Adrenal gland (tissue), 12 donors: ENCODE results near the gene NEU1. TPM values are rescaled to one million over a fixed set of nuclear protein-coding genes. Genes with fewer than 3 reads are reported as not detected.
"Not testable (repeated sequence)": the region's sequence is repeated elsewhere in the genome, so short reads cannot be mapped to it uniquely, and the experiment has no call there.

Experiments used
- DNase-seq, 7 donors: peaks; one replicate each; pipeline ENCODE4 v3.0.0-alpha.2; 2019 to 2020
- H3K27ac ChIP-seq, 5 donors: fragments of 200-600 bp; sonication (generic) in 4 of 5; 1 replicate in 3 of 5; 2 replicates in 2 of 5; pipeline versions ENCODE4 v1.5.1 to v1.8.0; 2016 to 2020; ENCODE audit warnings: mild to moderate bottlenecking in 1 of 5
- H3K27me3 ChIP-seq: fragments of 200-600 bp; 2 replicates; pipeline ENCODE4 v1.8.0; 2021
- H3K36me3 ChIP-seq, 2 donors: fragments of 200-600 bp; replicated peaks in 1 of 2; 1 replicate in 1 of 2; 2 replicates in 1 of 2; pipeline versions ENCODE4 v1.5.1 to v1.8.0; 2018 to 2022
- H3K4me1 ChIP-seq, 2 donors: fragments of 200-600 bp; replicated peaks in 1 of 2; 1 replicate in 1 of 2; 2 replicates in 1 of 2; pipeline versions ENCODE4 v1.5.1 to v1.8.0; 2018 to 2021
- H3K4me3 ChIP-seq, 4 donors: fragments of 200-600 bp; sonication (generic) in 3 of 4; one replicate each; pipeline ENCODE4 v1.5.1; 2016 to 2018
- H3K9me3 ChIP-seq, 3 donors: fragments of 200-600 bp; sonication (generic) in 1 of 3; replicated peaks in 1 of 3; 1 replicate in 2 of 3; 2 replicates in 1 of 3; pipeline versions ENCODE4 v1.5.1 to v1.8.0; 2016 to 2021
- POLR2A ChIP-seq, 2 donors: fragments of 450-650 bp; IDR thresholded peaks; one replicate each; pipeline ENCODE4 v1.6.1; 2017; ENCODE audit warnings: antibody characterized with exemption in 2 of 2, mild to moderate bottlenecking in 2 of 2, moderate library complexity in 1 of 2
- WGBS, 4 donors: extraction: QIAGEN DNeasy Blood & Tissue Kit in 2 of 4; methylation state at CpG; one replicate each; pipeline versions ENCODE4 v1.1.5 to v1.1.7; 2013 to 2017; 5-methylcytosine and 5-hydroxymethylcytosine counted together
- intact Hi-C, 2 donors: fragments of 100-400 bp; cut with DNase I; formaldehyde crosslinking; loops; one replicate each; pipeline versions ENCODE4 v1.14.1 to v1.15.0; 2022 to 2023
- polyA plus RNA-seq, 3 donors: library from polyadenylated mRNA; stranded (reverse); fragments of 200-250 nt in 2 of 3; fragments of 350-450 nt in 1 of 3; fragmentation: Illumina TruSeq in 1 of 3; extraction: RNeasy Lipid Tissue Mini Kit (QIAGEN cat#74804) in 1 of 3; gene quantifications; one replicate each; pipeline ENCODE4 v1.2.3, GENCODE V29; 2013 to 2014
- total RNA-seq, 9 donors: library from RNA; depleted of rRNA in 4 of 9; stranded (reverse); fragments of >200 nt in 4 of 9; fragments of 120-200 nt in 1 of 9; fragmentation: NEBNext Ultra II Directional in 1 of 9; extraction: Animal tissue kit (Norgen Biotek cat#: 25700) in 1 of 9; gene quantifications; one replicate each; pipeline versions ENCODE4 v1.1.0 to v1.2.4, GENCODE V29; 2013 to 2023
- TF ChIP-seq, protein P1 (sequence below), 6 experiments: fragments of 450-650 bp in 4 of 6; fragments of 200-600 bp in 2 of 6; sonication (generic) in 1 of 6; IDR thresholded peaks; 1 replicate in 5 of 6; 2 replicates in 1 of 6; pipeline versions ENCODE4 v1.5.1 to v1.8.0; 2016 to 2021; ENCODE audit warnings: antibody characterized with exemption in 6 of 6, mild to moderate bottlenecking in 2 of 6, moderate library complexity in 1 of 6
- donor health status: healthy with polysubstance abuse.
- donor health status: Bipolar disorder and iron deficiency.
- donor health status: DM: yes; HTN: yes; CAD: no.
- donor health status: DM: no; HTN: no; CAD: no.
- donor health status: DM: no; HTN: no; CAD: no.
- donor health status: DM: yes; HTN: yes; CAD: no.

Gene NEU1
- total and polyA plus RNA-seq, 12 donors = 57.8 to 178 (median 108) TPM

DNA sequence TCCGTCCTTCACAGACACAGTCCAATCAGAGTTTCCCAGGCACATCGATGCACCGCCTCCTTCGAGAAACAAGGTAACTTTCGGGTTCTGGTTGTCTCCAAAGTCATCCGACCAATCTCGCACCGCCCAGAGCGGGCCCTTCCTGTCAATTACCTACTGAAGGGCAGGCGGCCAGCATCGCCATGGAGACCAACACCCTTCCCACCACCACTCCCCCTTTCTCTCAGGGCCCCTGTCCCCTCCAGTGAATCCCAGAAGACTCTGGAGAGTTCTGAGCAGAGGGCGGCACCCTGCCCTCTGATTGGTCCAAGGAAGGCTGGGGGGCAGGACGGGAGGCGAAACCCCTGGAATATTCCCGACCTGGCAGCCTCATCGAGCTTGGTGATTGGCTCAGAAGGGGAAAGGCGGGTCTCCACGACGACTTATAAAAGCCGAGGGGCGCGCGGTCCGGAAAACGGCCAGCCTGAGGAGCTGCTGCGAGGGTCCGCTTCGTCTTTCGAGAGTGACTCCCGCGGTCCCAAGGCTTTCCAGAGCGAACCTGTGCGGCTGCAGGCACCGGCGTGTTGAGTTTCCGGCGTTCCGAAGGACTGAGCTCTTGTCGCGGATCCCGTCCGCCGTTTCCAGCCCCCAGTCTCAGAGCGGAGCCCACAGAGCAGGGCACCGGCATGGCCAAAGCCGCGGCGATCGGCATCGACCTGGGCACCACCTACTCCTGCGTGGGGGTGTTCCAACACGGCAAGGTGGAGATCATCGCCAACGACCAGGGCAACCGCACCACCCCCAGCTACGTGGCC is 35.1 kb downstream of the NEU1 start, which contains the start of gene HSPA1B:
HSPA1B (plus strand) TSS at position 453 of the 794 bp plus-strand sequence; CDS start at position 666, 213 bp downstream.
- H3K4me1 ChIP-seq = peaks cover 6 to 36% of the 10 kb centered on the region in 2 donors
- H3K4me3 ChIP-seq = peak within 1 kb of the TSS in 2 of 4 donors; percentile 45 to 60
- TF ChIP-seq, protein P1, sequence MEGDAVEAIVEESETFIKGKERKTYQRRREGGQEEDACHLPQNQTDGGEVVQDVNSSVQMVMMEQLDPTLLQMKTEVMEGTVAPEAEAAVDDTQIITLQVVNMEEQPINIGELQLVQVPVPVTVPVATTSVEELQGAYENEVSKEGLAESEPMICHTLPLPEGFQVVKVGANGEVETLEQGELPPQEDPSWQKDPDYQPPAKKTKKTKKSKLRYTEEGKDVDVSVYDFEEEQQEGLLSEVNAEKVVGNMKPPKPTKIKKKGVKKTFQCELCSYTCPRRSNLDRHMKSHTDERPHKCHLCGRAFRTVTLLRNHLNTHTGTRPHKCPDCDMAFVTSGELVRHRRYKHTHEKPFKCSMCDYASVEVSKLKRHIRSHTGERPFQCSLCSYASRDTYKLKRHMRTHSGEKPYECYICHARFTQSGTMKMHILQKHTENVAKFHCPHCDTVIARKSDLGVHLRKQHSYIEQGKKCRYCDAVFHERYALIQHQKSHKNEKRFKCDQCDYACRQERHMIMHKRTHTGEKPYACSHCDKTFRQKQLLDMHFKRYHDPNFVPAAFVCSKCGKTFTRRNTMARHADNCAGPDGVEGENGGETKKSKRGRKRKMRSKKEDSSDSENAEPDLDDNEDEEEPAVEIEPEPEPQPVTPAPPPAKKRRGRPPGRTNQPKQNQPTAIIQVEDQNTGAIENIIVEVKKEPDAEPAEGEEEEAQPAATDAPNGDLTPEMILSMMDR (IDR thresholded peaks at IDR 0.05) = peak in 1 of 6 experiments; percentile 22
- TF ChIP-seq POLR2A (IDR thresholded peaks at IDR 0.05) = peak; percentile 100
- no peaks in the 10 kb centered on the region for H3K36me3 ChIP-seq
- peak within 1 kb of the TSS; percentile 86 to 98 (median 88) for H3K27ac ChIP-seq
- no peaks in the 10 kb centered on the region for H3K9me3 ChIP-seq
- peak; percentile 99 to 100 (median 100) for DNase-seq
- no peaks in the 10 kb centered on the region for H3K27me3 ChIP-seq
- WGBS, 4 donors = 0% methylated on average over 34 to 52 of the region's 56 CpGs
- intact Hi-C loops = no loop called here

GRCh38 chr6:31826793-31827285 is 35.8 kb downstream of the NEU1 start:
- 0 to 1% (median 1%) methylated on average over 13 of the region's 13 CpGs for WGBS, 4 donors
- H3K4me1 ChIP-seq = peaks cover 6 to 38% of the 10 kb centered on the region in 2 donors
- peak; percentile 75 to 90 (median 86) for DNase-seq
- H3K36me3 ChIP-seq = no peaks in the 10 kb centered on the region
- intact Hi-C loops = no loop called here
- no peaks in the 10 kb centered on the region for H3K27me3 ChIP-seq
- peak overlapping the region; percentile 85 to 98 (median 88) for H3K27ac ChIP-seq
- TF ChIP-seq POLR2A (IDR thresholded peaks at IDR 0.05) = peak in 1 of 2 donors; percentile 36
- TF ChIP-seq, protein P1 (IDR thresholded peaks at IDR 0.05) = no peak
- H3K9me3 ChIP-seq = no peaks in the 10 kb centered on the region
- H3K4me3 ChIP-seq = peak overlapping the region in 2 of 4 donors; percentile 23 to 40

GRCh38 chr6:31825553-31825952 is 37.1 kb downstream of the NEU1 start:
- H3K4me1 ChIP-seq = peaks cover 17 to 39% of the 10 kb centered on the region in 2 donors
- H3K27ac ChIP-seq = peak overlapping the region in 3 of 5 donors; percentile 88 to 98 (median 89)
- WGBS, 4 donors = 74 to 82% (median 76%) methylated on average over 4 of the region's 4 CpGs

GRCh38 chr6:31823592-31824196 is 38.9 kb downstream of the NEU1 start:
- H3K9me3 ChIP-seq, intact Hi-C loops, H3K4me3 ChIP-seq, H3K27me3 ChIP-seq, H3K36me3 ChIP-seq, DNase-seq: not testable (repeated sequence)
- Histone ChIP-seq H3K4me1 (peaks cover 25 to 53% of the 10 kb centered on the region in 2 donors), H3K27ac (peak overlapping the region; percentile 58 to 100 (median 97))
- WGBS, 4 donors = 82 to 89% (median 88%) methylated on average over 9 of the region's 9 CpGs

More at GRCh38 chr6:31825553-31825952, 37.1 kb downstream of the NEU1 start:
- no peak for TF ChIP-seq POLR2A (IDR thresholded peaks at IDR 0.05)
- TF ChIP-seq, protein P1 (IDR thresholded peaks at IDR 0.05) = no peak
- intact Hi-C loops = no loop called here
- Histone ChIP-seq H3K9me3 (no peaks in the 10 kb centered on the region), H3K36me3 (no peaks in the 10 kb centered on the region), H3K4me3 (no peak overlapping the region), H3K27me3 (no peaks in the 10 kb centered on the region)
- no peak for DNase-seq
